GM21717 (cell line): ENCODE results near the gene NOC2L.

Source experiments
- ATAC-seq: cut with Tn5 transposase; IDR thresholded peaks from one replicate; pipeline ENCODE4 v1.9.1; 2021; ENCODE audit warnings: mild to moderate bottlenecking, moderate library complexity; ENCODE audit not compliant: unreplicated experiment

The NOC2L gene

DNA sequence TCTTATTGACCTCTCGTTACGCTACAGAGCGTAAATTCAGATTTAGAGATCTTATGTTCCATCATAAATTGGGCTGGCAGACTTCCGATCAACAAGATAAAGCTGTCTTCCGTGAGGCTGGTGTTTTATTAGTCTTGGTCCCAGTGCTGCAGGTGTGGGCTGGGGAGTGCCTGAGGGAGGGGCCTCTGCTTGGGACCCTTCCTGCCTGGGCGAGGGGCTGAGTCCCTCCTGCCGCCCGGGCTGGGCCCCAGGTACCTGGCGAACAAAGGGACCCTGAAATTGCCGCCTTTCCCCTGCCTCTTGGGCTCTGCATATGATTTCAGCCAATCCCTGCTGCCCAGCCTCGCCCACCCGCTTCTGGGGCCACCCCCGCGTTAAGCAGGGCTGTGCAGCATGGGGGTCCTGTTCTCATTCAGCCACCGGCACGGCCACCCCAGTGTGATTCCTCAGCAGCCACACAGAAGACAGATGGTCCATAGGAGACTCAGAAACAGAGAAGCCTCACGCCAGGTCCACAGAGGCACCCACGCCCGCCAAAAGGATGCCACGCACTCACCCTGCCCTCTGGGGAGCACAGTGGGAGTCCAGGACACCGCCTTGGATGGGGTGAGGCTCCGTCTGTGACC, 41.5 kb downstream of the NOC2L start:
- no peak for ATAC-seq

DNA sequence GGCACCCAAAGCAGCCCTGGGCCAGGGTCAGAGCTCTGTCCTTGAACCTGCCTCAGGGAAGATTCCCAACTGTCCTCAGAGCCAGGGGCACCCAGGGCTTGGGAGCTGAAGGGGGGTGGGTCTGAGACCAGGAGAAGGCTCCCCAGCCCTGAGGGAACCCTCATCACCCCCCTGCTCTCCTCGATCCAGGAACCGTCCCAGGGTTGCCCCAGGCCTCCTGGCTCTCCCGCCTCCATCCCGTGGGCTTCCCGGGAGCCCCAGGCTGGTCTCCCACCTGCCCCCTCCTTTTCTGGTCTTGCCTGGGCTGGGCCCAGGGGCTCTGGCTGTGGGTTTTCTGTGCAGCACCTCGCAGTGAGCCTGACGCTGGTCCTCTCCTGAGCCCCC, 42.0 kb downstream of the NOC2L start:
- no peak for ATAC-seq

DNA sequence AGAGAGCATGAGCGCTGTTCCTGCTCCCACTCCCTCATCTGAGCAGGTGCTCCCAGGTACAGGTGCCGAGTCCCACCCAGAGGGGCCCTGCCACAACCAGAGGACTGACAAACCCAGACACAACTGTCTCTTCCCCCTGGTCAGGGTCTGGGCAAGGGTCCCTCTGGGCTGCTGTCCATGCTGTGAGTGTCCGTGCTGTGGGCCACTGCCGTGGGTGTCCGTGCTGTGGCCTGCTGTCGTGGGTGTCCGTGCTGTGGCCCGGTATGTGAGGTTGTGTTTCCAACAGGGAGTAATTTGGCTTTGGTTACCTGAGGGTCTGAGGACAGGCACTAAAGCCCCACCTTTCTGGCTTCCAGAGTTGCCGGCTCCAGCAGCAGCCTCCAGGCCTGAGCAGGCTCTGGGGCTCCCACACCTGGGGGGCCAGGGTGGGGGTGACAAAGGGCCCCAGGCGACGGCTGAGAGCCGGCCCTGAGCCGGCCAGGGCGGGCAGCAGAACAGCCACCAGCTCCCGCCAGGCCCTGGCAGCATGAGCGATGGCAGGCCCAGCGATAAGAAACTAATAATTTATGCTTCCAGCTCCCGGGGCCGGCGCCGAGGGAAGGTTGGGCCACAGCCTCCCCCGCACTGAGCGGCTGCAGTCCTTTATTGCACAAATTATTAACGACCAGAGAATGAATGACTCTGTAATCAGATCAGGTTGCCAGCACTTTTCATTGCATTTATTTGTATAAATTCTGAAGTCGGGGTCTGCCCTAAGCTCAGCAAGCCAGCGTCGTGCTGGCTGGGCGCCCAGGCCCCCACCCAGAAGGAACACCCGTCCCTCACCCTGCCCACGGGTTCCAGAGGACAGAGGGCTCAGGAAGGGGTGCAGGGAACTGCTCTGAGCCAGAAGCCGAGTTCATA, 42.6 kb downstream of the NOC2L start:
- no peak for ATAC-seq

DNA sequence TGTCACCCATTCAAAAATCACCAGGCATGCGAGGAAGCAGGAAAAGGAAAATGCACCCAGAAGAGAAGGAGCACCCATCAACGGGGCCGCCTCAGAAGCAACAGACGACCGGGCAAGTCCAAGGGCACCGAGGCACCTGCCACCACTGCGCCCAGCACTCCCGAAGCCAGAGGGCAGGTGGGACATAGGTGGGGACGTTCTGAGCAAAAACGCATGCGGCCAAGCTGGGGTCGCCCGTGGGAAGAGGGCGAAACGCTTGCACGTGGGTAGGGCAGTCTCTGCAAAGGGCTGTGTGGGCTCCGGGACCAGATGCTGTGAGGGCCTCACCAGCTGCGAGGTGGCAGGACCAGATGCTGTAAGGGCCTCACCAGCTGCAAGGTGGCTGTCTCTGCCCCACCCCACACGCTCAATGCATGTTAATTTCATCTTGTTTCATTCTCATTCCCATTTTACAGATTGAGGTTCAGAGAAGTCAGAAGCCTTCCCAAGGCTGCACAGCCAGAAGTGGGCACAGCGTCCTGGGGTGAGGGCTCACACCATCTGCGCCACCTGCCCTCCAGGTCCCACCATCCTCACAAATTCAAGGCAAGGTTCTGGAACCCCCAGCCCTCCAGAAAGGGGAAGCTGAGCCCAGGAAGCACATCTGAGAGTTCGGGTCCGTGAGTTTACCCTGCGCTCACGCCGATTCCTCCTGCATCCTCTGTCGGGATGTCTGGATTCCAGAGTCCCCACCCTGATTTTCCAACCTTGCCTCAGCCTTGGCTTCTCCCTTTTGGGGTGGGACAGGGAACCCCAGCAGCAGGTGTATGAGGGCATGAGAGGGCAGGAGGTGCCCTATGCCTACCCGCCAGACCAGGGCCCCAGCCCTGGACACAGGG, 43.5 kb downstream of the NOC2L start:
- no peak for ATAC-seq

DNA sequence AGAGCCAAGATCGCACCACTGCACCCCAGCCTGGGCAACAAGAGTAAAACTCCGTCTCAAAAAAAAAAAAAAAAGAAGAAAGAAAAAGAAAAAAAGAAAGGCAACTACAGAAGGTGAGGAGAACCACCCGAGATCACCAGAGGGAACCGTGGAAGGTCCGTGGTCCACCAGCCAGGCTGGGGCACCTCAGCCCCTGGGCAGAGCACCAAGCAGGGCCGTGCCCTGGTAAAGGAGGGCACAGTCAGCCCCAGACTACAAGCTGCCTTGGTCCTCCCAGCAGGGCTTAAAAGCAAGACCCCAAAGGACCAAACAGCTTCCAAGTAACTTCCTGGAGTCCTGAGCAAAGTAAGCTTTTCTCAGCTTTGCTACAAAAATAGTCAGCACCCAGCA, 44.2 kb downstream of the NOC2L start:
- ATAC-seq, result no peak

- no peak for ATAC-seq
Measured at GRCh38 chr1:914131-914890, 44.7 kb downstream of the NOC2L start.

- no peak for ATAC-seq
Measured at GRCh38 chr1:913491-914130, 45.4 kb downstream of the NOC2L start.

- no peak for ATAC-seq
Measured at GRCh38 chr1:912740-913301, 46.2 kb downstream of the NOC2L start.

DNA sequence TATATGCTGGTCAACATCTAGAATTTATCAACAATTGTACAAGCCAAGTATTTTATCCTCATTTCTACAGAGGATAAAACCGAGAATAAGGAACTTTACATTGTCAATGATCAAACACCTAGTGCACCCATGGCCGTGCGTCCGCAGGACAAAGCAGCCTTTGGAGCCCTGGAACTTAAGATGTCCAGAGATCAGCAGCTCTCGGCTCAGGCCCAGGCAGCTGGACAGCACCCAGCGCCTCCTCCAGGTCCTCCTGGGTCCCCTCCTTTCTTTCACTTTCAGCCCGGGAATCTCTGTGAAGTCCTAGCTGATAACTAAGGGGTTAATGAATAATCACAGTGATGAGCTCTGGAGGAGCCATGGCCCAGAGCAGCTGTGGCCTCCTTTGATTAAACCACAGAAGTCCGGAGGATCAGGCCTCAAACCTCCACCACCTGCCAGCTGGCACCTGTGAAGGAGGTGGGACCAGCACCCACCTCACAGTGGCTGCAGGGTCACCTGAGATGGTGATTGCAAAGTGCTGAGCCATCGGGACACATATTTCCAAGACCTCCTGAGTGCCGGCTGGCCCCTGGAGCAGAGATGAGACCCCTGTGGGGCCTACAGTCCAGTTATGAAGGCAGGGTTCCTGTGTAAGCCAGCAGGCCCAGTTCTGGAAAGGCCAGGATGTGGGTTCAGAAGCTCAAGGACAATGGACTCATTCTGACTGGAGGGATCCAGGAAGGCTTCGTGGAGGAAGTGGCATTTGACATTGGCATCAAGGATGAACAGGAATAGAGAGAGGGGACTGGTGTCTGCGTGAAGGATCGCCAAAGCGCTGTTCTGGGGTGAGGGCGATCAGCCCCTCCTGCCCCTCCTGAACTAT, 46.9 kb downstream of the NOC2L start:
- ATAC-seq, result no peak

GRCh38 chr1:910881-911721, 48.0 kb downstream of the NOC2L start:
- ATAC-seq, result no peak

GRCh38 chr1:910311-910880, 48.7 kb downstream of the NOC2L start:
- no peak for ATAC-seq

DNA sequence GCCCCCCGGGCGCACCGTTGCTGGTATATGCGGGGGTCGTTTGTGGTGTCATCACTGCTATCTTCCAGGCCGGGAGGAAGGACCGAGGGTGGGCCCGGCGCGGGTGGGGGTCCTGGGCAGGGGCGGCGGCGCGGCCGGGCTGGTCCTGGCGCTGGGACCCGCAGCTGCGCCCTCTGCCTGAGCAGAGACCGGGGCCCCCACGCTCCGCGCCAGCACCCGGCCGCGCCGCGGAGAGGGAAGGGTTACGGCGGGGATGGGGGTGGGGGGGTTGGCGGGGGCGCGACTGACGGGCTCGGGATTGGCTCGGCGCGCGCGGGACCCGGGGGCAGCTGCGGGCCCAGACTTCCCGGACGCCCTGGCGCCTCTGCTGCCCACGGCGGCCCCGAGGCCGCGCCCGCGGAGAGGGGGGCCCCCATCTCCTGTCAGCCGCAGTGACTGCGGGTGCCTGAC, 49.2 kb downstream of the NOC2L start:
- ATAC-seq, result no peak

GRCh38 chr1:908661-909060, 50.4 kb downstream of the NOC2L start:
- no peak for ATAC-seq

GRCh38 chr1:907611-908451, 51.2 kb downstream of the NOC2L start:
- no peak for ATAC-seq

DNA sequence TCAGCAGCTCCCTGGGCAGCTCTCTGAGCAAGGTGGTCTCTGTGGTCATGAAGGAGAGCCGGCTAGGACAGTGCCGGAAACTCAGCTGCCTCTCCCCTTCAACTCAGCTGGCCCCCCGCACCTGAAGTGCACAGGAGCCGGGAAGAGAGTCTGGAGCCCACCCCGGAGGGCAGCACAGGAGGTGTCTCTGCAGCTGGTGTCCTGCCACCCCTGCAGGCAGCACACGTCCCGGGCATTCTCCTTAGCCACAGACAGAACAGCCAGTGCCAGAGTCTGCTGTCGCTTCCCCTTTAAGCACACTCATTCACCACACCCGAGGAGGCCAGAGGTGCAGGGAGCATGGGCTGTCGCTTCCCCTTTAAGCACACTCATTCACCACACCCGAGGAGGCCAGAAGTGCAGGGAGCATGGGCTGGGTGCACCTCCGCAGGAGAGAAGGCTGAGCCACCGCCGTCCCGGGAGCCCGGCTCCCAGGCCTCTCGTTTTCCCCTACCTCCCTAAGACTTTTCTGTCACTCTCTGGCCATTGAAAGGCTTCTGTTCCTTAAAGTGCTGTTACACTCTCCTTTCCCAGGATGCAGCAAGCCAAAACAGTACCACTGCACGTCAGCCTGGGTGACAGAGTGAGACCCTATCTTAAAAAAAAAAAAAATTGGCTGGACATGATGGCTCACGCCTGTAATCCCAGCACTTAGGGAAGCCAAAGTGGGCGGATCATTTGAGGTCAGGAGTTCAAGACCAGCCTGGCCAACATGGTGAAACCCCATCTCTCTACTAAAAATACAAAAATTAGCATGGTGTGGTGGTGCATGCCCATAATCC, 52.2 kb downstream of the NOC2L start:
- no peak for ATAC-seq
